G401.6 (cell line): ENCODE data around the gene HLA-DMB.

Experiments
- FAIRE-seq: peaks from 2 replicates; lab custom pipeline; 2012; peaks lifted over from hg19 to GRCh38; lab: Jason Lieb, UNC

HLA-DMB gene

DNA sequence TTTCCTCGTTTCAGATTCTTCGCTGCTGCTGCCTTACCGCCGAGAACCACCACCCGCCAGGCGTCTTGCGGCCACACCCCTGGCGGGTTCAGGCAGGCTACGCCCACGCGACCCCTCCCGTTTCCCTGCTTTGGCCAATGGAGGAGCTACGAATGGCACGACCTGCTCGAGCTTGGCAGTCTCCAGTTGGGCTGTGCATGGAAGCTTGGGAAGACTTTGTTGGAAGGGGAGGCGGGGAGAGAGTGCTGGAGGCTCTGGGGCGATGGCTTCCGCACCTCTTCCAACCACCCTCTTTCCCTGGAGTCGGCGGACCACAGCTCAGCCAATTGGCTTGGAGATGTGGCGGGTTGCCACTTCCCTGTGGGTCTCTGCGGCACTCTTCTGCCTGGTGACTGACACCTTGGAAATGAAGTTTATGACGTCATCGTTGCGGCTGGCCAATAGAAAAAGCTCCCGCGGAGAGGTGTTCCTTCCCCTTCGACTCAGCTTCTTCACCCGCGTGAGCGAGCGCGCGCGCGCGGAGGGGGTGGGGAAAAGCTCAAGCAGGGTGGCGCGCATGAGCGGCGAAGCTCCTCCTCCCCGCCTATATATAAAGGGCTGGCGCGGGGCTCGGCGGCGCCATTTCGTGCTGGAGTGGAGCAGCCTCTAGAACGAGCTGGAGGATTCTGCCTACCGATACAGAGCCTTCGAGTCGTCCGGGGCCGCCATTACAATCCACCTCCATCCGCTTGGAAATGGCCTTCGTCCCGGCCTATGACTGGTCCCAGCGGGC lies 30.9 kb upstream of the HLA-DMB start:
- peak; percentile 98 for FAIRE-seq

DNA sequence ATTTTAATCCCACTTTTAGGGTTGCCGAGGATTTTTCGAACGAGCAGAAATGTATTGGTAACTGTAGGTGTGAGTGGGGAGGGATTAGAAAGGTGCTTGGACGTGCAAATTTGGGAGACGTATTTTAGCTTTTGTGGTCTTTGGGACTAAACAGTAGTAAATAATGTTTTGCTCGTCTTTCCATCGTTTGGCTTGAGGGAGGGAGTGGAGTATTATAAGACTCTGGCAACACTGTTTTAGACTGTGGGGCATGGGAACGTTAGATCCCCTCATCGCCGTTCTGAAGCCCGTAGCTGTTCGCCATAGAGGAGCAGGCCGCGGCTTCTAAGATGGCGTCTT lies 30.4 kb upstream of the HLA-DMB start:
- no peak for FAIRE-seq

DNA sequence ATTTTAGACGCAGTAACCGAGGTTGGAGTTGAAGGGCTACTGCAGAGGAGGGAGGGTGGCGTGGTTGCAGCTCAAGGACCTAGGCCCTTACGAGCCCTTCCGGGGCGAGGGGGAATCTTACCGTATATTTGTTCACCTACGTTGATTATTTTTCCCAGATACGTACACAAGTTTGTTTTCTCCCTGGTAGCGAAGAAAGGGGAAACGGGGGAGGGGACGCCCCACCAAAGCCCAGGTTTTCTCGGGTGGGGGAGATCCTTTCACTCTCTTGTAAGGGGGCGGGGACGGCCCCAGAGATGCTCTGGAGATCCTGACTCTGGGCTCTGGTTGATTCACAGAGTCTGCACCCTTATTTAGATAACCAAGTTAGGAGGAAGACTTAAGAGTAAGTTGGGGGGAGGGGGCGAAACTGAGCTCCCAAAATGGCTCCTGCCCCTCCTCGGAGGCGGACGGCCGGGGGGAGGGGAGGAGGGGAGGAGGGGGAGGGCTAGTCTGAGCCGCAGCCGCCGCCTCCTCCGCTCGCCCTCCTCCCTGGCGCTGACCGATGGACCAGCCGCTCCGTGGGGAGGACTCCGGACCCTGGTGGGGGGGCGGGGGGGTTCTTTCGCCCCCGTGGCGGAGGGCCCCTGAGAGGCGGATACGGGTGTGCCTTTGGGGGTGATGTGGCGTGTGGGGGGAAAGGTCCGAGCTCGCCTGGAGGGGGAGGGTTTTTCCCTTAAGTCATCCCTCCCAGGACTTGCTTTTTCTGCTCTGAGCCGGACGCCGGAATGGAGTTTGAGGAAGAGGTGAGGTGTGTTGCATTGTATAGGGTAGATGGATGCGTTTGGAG lies 29.8 kb upstream of the HLA-DMB start:
- no peak for FAIRE-seq

DNA sequence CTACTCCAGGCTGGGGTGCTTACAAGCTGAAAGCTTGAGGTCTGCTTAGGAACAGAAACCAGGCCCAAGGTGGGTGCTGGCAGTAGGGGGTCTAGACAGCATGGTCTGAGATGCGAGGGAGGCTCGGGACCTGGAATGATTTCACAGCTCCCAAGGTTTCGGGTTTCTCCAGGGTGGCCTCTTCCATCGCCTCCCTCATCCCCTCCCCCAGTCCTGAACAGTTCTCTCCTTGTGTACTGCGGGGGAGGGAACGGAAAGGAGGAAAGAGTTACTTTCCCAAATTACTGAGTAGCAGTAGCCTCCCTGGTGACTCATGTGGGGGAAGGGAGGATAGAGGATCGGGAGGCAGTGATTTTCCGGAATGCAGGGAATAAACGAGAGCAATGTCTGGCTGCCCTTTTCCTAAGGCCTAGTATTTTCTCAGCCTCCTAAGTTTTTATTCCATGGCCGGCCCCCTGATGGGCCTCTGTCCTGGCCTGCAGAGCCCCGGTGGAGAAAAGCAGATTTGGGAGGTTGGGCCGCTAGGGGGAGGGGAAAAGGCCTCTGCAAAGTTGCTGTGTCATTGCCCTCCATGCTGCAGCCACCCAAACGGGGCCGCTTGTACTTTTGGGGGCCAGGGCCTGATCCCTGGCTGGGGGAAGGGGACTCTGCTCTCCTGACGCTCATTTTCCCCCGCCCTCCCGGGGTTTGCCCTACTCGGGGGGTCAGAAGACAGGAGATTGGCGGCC lies 29.0 kb upstream of the HLA-DMB start:
- peak; percentile 93 for FAIRE-seq

DNA sequence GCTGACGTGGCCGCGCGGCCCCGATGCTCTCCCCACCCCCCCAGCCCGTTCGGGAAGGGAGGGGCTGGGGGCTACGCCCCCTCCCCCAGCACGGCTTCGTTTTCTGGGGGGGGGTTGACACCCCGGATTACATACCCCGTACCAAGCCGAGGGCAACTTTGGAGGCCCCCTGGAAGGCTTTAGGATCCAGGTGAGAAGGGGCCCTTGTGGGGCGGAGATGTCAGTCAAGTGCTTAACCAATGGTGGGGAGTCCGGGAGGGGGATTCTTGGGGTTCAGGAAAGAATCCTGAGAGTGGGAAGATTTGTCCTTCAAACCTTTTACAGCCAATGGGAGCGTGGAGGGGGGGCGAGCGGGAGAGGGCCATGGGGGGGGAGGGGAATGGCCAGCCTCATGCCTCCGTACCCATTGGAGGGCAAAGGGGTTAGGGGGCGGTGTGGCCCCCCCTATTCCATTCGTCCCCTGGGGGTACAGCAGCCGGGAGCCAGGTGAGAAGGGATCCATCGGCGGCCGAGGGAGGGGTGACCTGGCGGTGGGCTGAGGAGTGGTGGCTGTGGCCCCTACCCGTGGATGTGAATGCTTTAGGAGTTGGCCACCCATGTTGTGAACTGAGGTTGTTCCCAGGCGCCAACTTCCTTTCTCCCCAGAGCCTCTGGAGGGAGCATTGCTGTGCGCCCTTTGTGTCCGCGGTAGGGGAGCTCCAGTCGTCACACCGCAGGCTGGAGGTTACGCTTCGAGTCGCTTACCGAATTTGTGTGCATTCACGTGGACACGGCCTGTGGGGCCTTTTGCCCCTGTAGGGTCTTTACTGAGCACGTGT lies 28.2 kb upstream of the HLA-DMB start:
- no peak for FAIRE-seq

DNA sequence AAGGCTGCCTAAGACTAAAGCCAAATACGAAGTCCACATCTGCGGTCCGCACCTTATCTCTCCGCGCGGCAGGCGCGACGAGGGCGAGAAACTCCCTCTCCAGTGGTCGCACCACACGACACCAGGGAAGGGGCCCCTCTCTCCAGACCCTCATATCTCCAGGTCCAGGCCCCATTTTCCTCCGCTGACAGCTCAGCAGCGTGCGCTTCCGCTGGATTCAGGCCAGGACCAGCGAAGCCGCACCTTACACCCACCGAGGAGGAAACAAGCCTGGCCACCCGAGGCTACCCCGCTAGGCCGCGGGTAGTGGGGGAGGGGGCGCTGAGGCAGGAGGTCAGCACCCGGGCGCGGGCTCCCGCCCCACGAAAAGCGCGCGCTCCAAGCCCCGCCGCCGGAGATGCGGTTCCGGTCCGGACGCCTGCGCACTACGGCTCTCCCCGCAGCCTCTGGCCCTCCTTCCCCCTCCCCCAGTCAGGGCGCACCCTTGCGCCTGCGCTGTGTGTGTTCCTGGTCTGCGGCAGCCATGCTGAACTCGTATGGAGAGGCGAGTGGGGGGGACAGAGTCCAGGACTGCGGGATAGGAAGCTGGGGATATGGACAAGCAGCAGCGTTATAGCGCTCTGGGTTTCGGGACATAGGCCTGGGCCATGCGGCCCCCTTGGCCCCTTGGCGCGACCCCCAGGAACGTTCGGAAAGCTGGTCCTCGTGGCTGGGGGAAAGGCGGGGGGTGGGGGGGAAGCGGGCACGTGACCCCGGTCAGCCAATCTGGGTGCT lies 27.5 kb upstream of the HLA-DMB start, which contains the start of gene BRD2:
BRD2 (plus strand) TSS at position 502 of the 774 bp plus-strand sequence. CDS start 4,305 bp downstream, outside the sequence.
- no peak for FAIRE-seq

DNA sequence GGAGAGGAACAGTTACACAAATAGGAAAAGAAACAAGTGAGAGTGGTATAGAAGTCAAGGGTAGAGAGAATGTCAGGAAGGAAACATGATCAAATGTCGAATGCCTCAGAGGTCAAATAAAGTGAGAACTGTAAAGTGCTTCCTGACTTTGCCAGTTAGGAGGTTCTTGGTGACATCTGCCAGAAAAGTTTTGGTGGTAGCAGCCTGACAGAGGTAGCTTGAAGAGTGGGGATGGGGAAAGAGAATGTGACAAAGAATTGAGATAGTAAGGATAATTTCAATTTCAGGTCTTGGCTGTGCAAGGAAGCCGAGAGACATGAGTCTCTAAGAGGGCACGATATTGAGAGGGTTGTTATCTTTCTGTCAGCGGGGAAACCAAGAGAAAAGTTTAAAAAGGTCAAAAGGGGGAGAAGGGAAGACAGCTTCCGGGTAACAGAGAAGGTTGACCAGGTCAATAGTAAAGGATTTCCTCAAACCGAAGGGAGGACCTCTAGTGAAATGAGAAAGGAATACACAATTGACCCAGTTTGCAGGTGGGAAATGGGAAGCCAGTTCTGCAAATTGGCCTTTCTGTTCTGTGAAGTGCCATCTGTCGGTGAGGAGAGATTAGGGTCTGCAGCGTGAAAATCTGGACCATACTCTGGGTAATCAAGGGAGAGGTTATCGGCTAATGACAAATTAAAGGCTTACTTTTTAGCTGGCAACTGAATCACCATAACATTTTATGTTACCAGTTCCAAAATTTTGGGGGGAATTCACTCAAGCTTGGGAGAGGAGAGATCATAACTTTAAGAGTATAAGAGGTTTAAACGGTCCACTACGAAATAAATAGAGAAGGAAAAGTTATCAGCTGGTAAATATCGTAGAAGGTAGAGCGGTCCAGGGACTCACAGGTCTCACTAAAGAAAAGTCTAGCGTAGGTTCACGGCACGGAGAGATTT lies 26.6 kb upstream of the HLA-DMB start:
- FAIRE-seq = peak; percentile 78

DNA sequence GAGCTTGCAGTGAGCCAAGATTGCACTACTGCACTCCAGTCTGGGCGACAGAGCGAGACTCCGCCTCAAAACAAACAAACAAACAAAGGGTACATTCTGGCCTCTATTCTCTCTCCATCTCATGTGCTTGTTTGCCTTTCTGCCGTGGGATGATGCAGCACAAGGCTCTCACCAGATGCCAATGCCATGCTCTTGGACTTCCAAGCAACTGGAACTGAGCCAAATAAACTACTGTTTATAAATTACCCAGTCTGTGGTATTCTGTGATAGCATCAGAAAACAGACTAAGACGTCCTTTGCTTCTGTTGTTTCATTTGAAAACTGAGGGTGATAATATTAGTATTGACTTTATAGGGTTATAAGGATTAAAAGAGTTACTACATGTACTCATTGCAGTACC lies 23.9 kb upstream of the HLA-DMB start:
- FAIRE-seq = no peak

DNA sequence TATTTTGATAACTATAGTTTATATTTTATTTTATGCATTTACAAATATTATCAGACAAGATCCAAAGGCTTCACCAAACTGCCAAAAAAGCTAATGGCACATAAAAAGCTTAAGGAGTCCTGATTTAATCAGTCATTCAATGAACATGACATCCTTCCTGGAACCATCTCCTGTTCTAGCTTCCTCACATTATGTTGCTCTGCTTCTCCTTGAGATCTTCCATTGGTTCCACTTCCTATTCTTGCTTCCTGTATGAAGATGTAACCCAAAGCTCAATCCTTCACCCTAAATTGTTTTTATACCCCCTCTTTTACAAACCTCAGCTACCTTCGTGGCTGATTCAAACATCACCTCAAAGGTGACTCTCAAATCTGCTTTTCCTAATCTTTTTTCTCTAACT lies 23.0 kb upstream of the HLA-DMB start:
- no peak for FAIRE-seq

DNA sequence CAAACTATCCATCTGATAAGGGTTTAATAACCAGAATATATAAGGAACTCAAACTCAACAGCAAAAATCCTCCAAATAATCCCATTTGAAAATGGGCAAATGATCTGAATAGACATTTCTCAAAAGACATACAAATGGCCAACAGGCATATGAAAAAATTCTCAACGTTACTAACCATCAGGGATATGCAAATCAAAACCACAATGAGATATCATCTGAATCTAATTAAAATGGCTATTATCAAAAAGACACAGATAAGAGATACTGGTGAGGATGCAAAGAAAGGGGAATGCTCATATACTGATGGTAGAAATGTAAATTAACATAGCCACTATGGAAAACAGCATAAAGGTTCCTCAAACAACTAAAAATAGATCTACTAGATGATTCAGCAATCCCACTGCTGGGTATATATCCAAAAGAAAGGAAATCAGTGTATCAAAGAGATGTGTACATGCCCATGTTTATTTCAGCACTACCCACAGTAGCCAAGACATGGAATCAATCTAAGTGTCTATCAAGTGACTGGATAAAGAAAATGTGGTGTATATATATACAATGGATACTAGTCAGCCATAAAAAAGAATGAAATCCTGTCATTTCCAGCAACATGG lies 21.5 kb upstream of the HLA-DMB start:
- FAIRE-seq = no peak

DNA sequence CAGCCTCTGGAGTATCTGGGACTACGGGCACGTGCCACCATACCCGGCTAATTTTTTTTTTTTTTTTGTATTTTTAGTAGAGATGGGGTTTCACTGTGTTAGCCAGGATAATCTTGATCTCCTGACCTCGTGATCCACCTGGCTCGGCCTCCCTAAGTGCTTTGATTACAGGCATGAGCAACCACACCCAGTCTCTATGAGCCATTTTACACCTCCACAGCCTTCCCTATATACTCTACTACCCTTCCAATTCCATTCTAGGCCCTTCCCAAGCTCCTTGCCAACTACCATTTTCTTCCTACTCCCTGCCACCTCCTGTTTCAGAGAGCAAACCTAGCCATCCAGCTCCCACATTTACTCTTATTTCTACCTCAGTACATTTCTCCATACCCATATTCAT lies 19.7 kb upstream of the HLA-DMB start:
- FAIRE-seq = no peak

DNA sequence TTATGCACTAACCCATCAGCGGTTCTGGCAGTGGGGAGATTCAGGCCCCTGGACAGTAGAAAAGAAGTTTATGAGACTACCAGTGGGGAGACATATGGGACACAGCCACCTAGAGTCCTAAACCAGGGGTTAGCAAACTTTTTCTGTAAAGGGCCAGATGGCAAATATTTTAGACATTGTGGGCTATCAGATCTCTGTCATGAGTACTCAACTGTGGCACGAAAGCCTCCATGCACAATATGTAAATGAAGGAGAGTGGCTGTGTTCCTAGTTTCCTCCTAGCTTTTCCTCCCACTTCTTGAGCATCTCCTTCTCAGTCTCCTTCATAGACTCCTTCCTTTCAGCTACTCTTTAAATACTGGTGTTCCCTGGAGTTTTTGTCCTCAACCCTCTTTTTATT lies 15.3 kb upstream of the HLA-DMB start:
- no peak for FAIRE-seq

DNA sequence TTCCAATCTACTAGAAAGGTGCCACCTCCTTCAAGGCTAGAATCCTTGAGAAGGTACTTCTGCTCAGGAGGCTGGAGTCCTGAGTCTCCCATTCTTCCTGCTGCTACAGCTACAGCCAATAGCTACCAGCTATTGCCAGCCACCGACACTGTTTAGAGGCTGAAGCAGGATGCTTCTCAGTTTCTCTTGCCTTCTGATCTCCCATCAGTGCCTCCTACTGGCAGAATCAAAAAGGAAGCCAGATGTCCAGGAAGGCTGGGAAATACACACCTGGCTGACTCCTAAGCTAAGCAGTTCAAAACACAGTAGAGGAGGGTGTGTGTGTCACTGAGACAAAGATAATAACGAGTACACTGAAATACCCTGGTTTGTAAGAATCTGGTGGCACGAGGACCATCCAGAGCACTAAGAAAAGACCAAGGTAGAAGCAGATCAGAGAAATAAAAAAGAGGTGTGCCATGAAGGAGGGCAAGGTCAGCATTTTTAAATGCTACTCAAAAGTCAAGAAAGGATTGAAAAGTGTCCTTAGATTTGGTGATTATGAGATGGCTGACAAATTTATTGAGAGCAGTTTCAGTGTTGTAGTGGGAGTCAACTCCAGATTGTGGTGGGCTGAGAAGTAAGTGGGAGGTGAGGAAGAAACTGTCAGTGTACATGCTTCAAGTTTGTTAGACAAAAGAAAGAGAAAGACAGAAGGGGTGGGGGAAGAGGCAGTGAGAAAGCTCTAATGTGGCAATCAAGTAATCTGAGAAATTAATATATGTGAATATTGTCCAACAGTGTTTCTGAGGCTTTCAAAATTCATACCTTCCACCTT lies 14.4 kb upstream of the HLA-DMB start:
- FAIRE-seq = no peak

DNA sequence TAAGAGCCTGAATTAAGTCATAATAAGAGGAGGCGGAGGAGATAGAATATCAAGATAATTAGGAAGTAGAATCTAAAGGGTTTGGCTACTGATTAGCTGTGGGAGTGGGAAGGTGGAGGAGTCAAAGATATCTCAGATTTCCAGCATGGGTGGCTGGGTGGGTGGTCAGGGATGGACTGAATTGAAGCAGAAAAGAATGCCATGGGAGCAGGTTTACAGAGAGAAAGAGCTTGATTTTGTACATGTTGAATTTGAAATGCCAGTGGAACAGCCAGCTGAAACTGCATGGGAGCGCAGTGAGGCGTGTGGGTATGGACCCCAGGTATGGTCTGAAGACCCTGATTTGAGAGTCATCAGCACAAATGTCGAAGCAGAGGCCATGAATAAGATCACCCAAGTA lies 13.4 kb upstream of the HLA-DMB start:
- no peak for FAIRE-seq

DNA sequence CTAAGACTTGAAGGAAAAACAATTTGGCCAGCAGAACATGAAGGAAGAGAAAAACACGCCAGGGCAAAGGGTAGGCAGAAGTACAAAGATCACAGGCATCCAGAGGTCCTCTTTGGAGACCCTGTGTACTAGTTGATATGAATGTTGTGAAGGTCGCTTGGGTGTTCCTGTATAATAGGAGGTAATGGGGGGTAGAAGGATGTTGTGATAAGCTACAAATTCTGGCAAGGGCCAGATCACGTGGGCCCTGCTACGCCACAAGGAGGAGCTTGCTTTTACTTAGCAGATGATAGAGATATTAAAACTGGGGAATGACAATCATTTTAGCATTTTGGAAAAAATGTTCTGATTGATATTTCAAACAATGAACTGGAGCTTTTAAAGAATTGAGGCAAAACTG lies 12.9 kb upstream of the HLA-DMB start:
- no peak for FAIRE-seq

DNA sequence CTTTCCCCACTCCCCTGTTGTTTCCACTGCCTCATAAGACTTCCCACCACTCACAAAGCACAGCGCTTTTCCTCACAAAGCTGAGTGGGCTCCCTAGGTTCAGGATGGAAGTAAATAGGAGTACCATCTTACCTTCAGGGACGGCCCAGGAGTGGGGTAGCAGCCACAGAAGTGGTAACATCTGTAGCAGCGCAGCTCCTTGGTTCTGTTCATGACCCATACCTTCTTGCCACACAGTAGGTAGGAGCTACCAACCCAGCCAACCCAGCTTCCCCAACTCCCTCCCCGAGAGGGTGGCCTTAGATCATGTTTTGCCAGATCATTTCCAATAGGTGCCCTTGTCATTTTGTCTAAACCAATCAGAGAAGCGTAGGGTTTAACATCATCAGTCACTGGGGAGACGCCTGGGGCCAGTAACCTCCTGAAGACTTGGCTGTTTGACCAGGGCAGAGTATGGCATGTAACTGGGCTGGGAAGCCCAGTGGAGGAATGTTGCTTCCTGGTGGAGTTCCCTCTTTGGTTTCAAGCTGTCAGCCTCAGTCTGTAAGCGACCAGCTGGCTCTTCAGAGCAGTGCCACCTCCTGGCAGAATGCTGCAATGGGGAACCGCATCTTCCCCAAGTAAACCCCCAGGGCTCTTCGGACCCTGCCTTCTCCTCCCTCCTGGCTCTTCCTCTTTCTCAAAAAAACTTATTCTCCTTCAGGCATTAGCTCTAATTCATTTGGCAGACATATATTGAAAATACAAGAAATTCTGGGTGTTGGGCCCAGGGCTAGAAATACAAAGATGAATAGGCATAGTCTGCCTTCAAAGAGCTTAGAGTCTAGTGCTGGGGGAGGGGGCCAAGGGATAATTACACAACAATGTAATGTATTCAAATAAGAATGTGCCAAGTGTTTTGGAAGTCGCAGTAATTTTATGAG lies 12.2 kb upstream of the HLA-DMB start, which contains the start of gene HLA-DMA:
HLA-DMA (minus strand) TSS at position 281 of the 923 bp plus-strand sequence; CDS start at position 220, 61 bp downstream.
- FAIRE-seq = peak; percentile 89

DNA sequence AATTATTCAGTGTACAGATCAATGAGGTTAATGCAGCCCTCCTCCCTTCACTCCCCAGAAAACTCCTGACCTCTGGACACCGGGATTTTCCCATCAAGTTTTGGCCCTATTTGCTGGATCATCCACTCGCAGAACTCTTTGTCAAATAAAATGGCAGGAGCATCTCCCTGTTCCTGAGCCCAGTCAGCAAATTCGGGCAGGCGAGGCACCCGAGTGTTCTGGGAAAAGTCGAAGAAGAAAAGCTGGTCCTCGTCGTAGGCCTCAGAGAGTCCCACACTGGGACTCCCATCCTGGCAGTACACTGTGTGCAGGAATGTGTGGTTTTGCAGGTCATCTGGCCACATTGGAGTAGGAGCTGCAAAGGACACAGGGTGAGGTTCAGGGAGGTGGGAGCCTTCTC lies 9.6 kb upstream of the HLA-DMB start:
- no peak for FAIRE-seq

DNA sequence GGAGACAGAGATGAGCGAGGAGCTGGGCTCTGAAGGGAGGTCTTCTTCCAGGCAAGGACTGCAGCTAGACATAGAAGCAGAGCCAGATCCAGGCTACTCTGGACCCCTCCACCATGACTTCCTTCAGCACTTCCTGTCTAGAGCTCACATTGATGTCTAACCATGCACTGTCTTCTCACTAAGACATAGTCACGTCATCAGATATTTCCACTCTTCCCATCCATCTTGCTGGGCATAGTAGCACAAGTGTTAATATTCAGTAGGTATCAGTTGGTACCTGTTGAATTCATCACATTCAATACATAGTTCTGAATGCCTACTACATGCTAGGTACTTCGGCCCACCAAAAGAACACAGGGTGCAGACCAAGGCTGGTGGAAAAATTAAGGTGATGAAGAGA lies 9.2 kb upstream of the HLA-DMB start:
- no peak for FAIRE-seq
